IMR-90 (cell line): Measurements from ENCODE around the gene TTC27. TPM values are rescaled to one million over a fixed set of nuclear protein-coding genes. Genes with fewer than 3 reads are reported as not detected.

ENCODE experiments used
- ATAC-seq: fragments of 200-7000 bp; cut with Tn5 transposase; 2 replicates; pipeline ENCODE4 v1.9.1; 2020; ENCODE audit warnings: low read depth, mild to moderate bottlenecking, moderate library complexity
- BruUV-seq: library from RNA; stranded (reverse); fragments of 400-500 nt; replicated peaks from 2 replicates; lab custom pipeline; 2021; lab: Mats Ljungman, UMichigan
- CTCF ChIA-PET: fragments of 300-600 bp; formaldehyde crosslinking; extraction: SDS; loops from one replicate; lab custom pipeline; 2021; ENCODE audit warnings: antibody characterized with exemption; lab: Yijun Ruan, JAX
- POLR2A ChIA-PET: fragments of 300-600 bp; sonication (Branson Sonifier 250); formaldehyde crosslinking; loops from one replicate; lab custom pipeline; 2022; ENCODE audit warnings: antibody characterized with exemption; ENCODE audit not compliant: unreplicated experiment; lab: Charles Lee
- DNase-seq: peaks from one replicate; pipeline ENCODE4 v3.0.0; 2013
- H2AFZ ChIP-seq: replicated peaks from 2 replicates; pipeline ENCODE3; 2013; ENCODE audit warnings: low read length, mild to moderate bottlenecking; ENCODE audit not compliant: poor library complexity
- H2AK5ac ChIP-seq: 2 replicates; pipeline ENCODE4 v1.6.1; 2013; ENCODE audit warnings: low read depth, low read length, inconsistent platforms
- H2AK9ac ChIP-seq: replicated peaks from 2 replicates; pipeline ENCODE3; 2013; ENCODE audit warnings: mild to moderate bottlenecking, low read depth, low read length, moderate library complexity; ENCODE audit not compliant: poor library complexity
- H2BK120ac ChIP-seq: 2 replicates; pipeline ENCODE4 v1.6.1; 2013; ENCODE audit warnings: low read depth, low read length, inconsistent platforms
- H2BK15ac ChIP-seq: 3 replicates; pipeline ENCODE4 v1.6.1; 2013; ENCODE audit warnings: low read depth, low read length, inconsistent platforms
- H2BK20ac ChIP-seq: 2 replicates; pipeline ENCODE4 v1.6.1; 2013; ENCODE audit warnings: low read depth, mild to moderate bottlenecking, inconsistent platforms, low read length, moderate library complexity
- H2BK5ac ChIP-seq: 2 replicates; pipeline ENCODE4 v1.6.1; 2013; ENCODE audit warnings: mild to moderate bottlenecking, low read depth, low read length, inconsistent platforms; ENCODE audit not compliant: poor library complexity, severe bottlenecking
- H3K14ac ChIP-seq: replicated peaks from 2 replicates; pipeline ENCODE4 v1.6.1; 2013; ENCODE audit warnings: low read depth, low read length, inconsistent platforms
- H3K18ac ChIP-seq: 2 replicates; pipeline ENCODE4 v1.6.1; 2013; ENCODE audit warnings: low read depth, low read length, control low read depth
- H3K23ac ChIP-seq: 2 replicates; pipeline ENCODE4 v1.6.1; 2013; ENCODE audit warnings: low read depth, low read length, inconsistent platforms
- H3K27ac ChIP-seq: 2 replicates; pipeline ENCODE4 v1.5.1; 2013; ENCODE audit warnings: mild to moderate bottlenecking, control low read depth, low read length; ENCODE audit not compliant: insufficient read depth
- H3K27me3 ChIP-seq: 2 replicates; pipeline ENCODE4 v1.6.1; 2013; ENCODE audit warnings: low read length; ENCODE audit not compliant: control insufficient read depth, insufficient read depth
- H3K36me3 ChIP-seq: 2 replicates; pipeline ENCODE4 v1.6.1; 2013; ENCODE audit warnings: low read length, mixed read lengths; ENCODE audit not compliant: control insufficient read depth, insufficient read depth
- H3K4ac ChIP-seq: 2 replicates; pipeline ENCODE4 v1.6.1; 2013; ENCODE audit warnings: low read depth, low read length, inconsistent platforms
- H3K4me1 ChIP-seq: 2 replicates; pipeline ENCODE4 v1.6.1; 2013; ENCODE audit warnings: low read length, mixed read lengths; ENCODE audit not compliant: control insufficient read depth, insufficient read depth
- H3K4me2 ChIP-seq: 2 replicates; pipeline ENCODE4 v1.6.1; 2013; ENCODE audit warnings: low read depth, mild to moderate bottlenecking, control low read depth, low read length, moderate library complexity
- H3K4me3 ChIP-seq: 2 replicates; pipeline ENCODE4 v1.5.1; 2013; ENCODE audit warnings: low read depth, mild to moderate bottlenecking, control low read depth, low read length, moderate library complexity; ENCODE audit not compliant: insufficient read depth
- H3K56ac ChIP-seq: 2 replicates; pipeline ENCODE4 v1.6.1; 2013; ENCODE audit warnings: low read length, inconsistent platforms; ENCODE audit not compliant: insufficient read depth; ENCODE audit errors: extremely low read depth
- H3K79me1 ChIP-seq, 2 experiments: 2 replicates each; pipeline ENCODE4 v1.6.1; 2013; ENCODE audit warnings: low read length in 2 of 2, inconsistent platforms in 1 of 2, low read depth in 1 of 2
- H3K9ac ChIP-seq: 2 replicates; pipeline ENCODE4 v1.6.1; 2013; ENCODE audit warnings: low read depth, low read length, control low read depth
- H3K9me1 ChIP-seq: 2 replicates; pipeline ENCODE4 v1.6.1; 2013; ENCODE audit warnings: low read length, inconsistent platforms; ENCODE audit not compliant: insufficient read depth
- H3K9me3 ChIP-seq: 2 replicates; pipeline ENCODE4 v1.6.1; 2013; ENCODE audit warnings: low read length; ENCODE audit not compliant: control insufficient read depth, insufficient read depth
- H4K20me1 ChIP-seq: 2 replicates; pipeline ENCODE4 v1.6.1; 2013; ENCODE audit warnings: low read length, inconsistent platforms; ENCODE audit not compliant: insufficient read depth
- H4K5ac ChIP-seq: 2 replicates; pipeline ENCODE4 v1.6.1; 2013; ENCODE audit warnings: mild to moderate bottlenecking, low read depth, low read length, control low read depth
- H4K8ac ChIP-seq, 2 experiments: 2 replicates each; pipeline ENCODE4 v1.6.1; 2013; ENCODE audit warnings: low read depth in 2 of 2, low read length in 2 of 2, control low read depth in 1 of 2, inconsistent platforms in 1 of 2
- H4K91ac ChIP-seq: 2 replicates; pipeline ENCODE4 v1.6.1; 2013; ENCODE audit warnings: low read depth, low read length, inconsistent platforms; ENCODE audit not compliant: insufficient read depth
- BHLHE40 ChIP-seq: fragments of 150-350 bp; IDR thresholded peaks from 2 replicates; pipeline ENCODE4 v1.6.1; 2016; ENCODE audit warnings: mild to moderate bottlenecking, low read depth, low read length
- CEBPB ChIP-seq: IDR thresholded peaks from 2 replicates; pipeline ENCODE4 v1.6.1; 2012; ENCODE audit warnings: low read depth, low read length, improper control_type of control experiment
- CHD1 ChIP-seq: IDR thresholded peaks from 2 replicates; pipeline ENCODE4 v1.6.1; 2012; ENCODE audit warnings: low read depth, low read length, improper control_type of control experiment
- CTCF ChIP-seq: conservative IDR thresholded peaks from 2 replicates; pipeline ENCODE4 v1.5.1; 2012; ENCODE audit warnings: mild to moderate bottlenecking, low read depth, low read length, improper control_type of control experiment
- ELK1 ChIP-seq: fragments of 150-350 bp; IDR thresholded peaks from 2 replicates; pipeline ENCODE4 v1.6.1; 2016; ENCODE audit warnings: low read depth, mild to moderate bottlenecking, low read length, moderate library complexity, borderline replicate concordance
- FOS ChIP-seq: fragments of 150-350 bp; IDR thresholded peaks from 2 replicates; pipeline ENCODE4 v1.6.1; 2016; ENCODE audit warnings: low read depth, low read length
- MAFK ChIP-seq: IDR thresholded peaks from 2 replicates; pipeline ENCODE4 v1.6.1; 2012; ENCODE audit warnings: low read depth, low read length, improper control_type of control experiment
- MAZ ChIP-seq: IDR thresholded peaks from 2 replicates; pipeline ENCODE4 v1.6.1; 2012; ENCODE audit warnings: low read depth, mild to moderate bottlenecking, low read length, improper control_type of control experiment, moderate library complexity, borderline replicate concordance
- MXI1 ChIP-seq: IDR thresholded peaks from 2 replicates; pipeline ENCODE4 v1.6.1; 2012; ENCODE audit warnings: low read depth, mild to moderate bottlenecking, low read length, moderate library complexity, borderline replicate concordance
- NFE2L2 ChIP-seq: fragments of 150-350 bp; IDR thresholded peaks from 2 replicates; pipeline ENCODE4 v1.6.1; 2016; ENCODE audit warnings: low read depth, mild to moderate bottlenecking, low read length
- POLR2A ChIP-seq: IDR thresholded peaks from 2 replicates; pipeline ENCODE4 v1.6.1; 2012; ENCODE audit warnings: mild to moderate bottlenecking, low read depth, low read length
- RAD21 ChIP-seq: IDR thresholded peaks from 2 replicates; pipeline ENCODE4 v1.6.1; 2012; ENCODE audit warnings: low read length, improper control_type of control experiment
- RCOR1 ChIP-seq: IDR thresholded peaks from 2 replicates; pipeline ENCODE4 v1.6.1; 2012; ENCODE audit warnings: mild to moderate bottlenecking, low read length, improper control_type of control experiment; ENCODE audit not compliant: insufficient replicate concordance
- RFX5 ChIP-seq: IDR thresholded peaks from 2 replicates; pipeline ENCODE4 v1.8.0; 2012; ENCODE audit warnings: low read depth, mild to moderate bottlenecking, low read length, moderate library complexity
- SMC3 ChIP-seq: fragments of 150-350 bp; IDR thresholded peaks from 2 replicates; pipeline ENCODE4 v1.6.1; 2016; ENCODE audit warnings: low read depth, mild to moderate bottlenecking, antibody characterized with exemption, low read length, moderate library complexity
- USF2 ChIP-seq: fragments of 150-350 bp; IDR thresholded peaks from 2 replicates; pipeline ENCODE4 v1.6.1; 2017; ENCODE audit warnings: mild to moderate bottlenecking, antibody characterized with exemption, low read length, low read depth
- WGBS, 2 experiments: methylation state at CpG; one replicate each; pipeline versions ENCODE4 v1.1.5 to v1.1.7; 2013; ENCODE audit warnings: missing lambda C conversion rate in 2 of 2; ENCODE audit not compliant: insufficient read length in 1 of 2; ENCODE audit errors: extremely low coverage in 2 of 2; 5-methylcytosine and 5-hydroxymethylcytosine counted together
- dilution Hi-C: fragments of 300-500 bp; cut with HindIII; formaldehyde crosslinking; loops from one replicate; pipeline ENCODE4 v1.14.3; 2018; ENCODE audit warnings: low sequenced_read_pairs; ENCODE audit not compliant: unreplicated experiment
- in situ Hi-C: fragments of 300-500 bp; cut with MboI; formaldehyde crosslinking; loops from 3 replicates; pipeline ENCODE4 v1.14.3; 2019; ENCODE audit warnings: low sequenced_read_pairs, inconsistent platforms, mixed read lengths
- intact Hi-C: fragments of 100-400 bp; cut with micrococcal nuclease; formaldehyde crosslinking; loops from 2 replicates; pipeline ENCODE4 v1.10.0; 2022
- polyA plus RNA-seq, 3 experiments: library from polyadenylated mRNA; depleted of rRNA; stranded (reverse); fragments of >200 nt; gene quantifications; 2 replicates each; pipeline ENCODE4 v1.2.3, GENCODE V29; 2012; ENCODE audit warnings: low replicate concordance in 1 of 3
- total RNA-seq: library from RNA; depleted of rRNA; stranded (reverse); fragments of >200 nt; gene quantifications from 2 replicates; pipeline ENCODE4 v1.2.3, GENCODE V29; 2012

The TTC27 gene
- total and polyA plus RNA-seq, 2 of the 4 experiments (the other 2 are of a cell fraction), result 12.7 to 30.5 TPM

DNA sequence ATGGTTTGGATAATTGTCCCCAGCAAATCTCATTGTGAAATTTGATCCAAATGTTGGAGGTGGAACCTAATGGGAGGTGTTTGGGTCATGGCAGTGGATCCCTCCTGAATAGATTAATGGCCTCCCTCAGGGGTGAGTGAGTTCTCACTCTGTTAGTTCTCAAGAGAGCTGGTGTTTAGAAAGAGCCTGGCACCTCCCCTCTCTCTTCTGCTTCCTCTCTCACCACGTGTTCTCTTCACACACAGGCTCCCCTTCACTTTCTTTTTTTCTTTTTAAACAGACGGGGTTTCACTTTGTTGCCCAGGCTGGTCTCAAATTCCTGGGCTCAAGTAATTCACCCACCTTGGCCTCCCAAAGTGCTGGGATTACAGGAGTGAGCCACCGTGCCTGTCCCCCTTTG lies 207.3 kb downstream of the TTC27 start:
- Histone ChIP-seq H3K4me3 (no peak overlapping the region), H3K9ac (no peak overlapping the region), H2AFZ (no peak overlapping the region), H3K36me3 (no peaks in the 10 kb centered on the region), H3K56ac (no peak overlapping the region), H4K20me1 (no peaks in the 10 kb centered on the region), H2AK9ac (no peak overlapping the region), H4K5ac (no peak overlapping the region), H3K23ac (no peak overlapping the region), H3K4ac (no peak overlapping the region), H3K27me3 (no peaks in the 10 kb centered on the region), H4K8ac (no peak overlapping the region), H2BK15ac (no peak overlapping the region), H3K9me3 (no peaks in the 10 kb centered on the region), H3K4me1 (peaks cover 6% of the 10 kb centered on the region), H2BK20ac (no peak overlapping the region), H2BK120ac (no peak overlapping the region), H3K27ac (no peak overlapping the region), H2AK5ac (no peak overlapping the region), H3K4me2 (no peak overlapping the region), H3K14ac (0 out of 2 replicates have a peak overlapping the region, but pooled peaks have one; percentile 24), H4K91ac (no peak overlapping the region), H3K18ac (no peak overlapping the region), H2BK5ac (no peak overlapping the region), H3K9me1 (no peaks in the 10 kb centered on the region), H3K79me1 (no peaks in the 10 kb centered on the region)
- ChIA-PET POLR2A (no interaction called here), CTCF (no interaction called here)
- DNase-seq (no peak), ATAC-seq (no peak)
- in situ Hi-C loops, result no loop called here
- 65% methylated on average over 3 of the region's 3 CpGs; no CpG with 5 or more reads in 1 of the 2 experiments for WGBS, 2 experiments
- no TSS peak for BruUV-seq
- no peak for TF ChIP-seq BHLHE40
- no peak for TF ChIP-seq MXI1
- no peak for TF ChIP-seq CHD1
- no peak for TF ChIP-seq NFE2L2
- no peak for TF ChIP-seq USF2
- no peak for TF ChIP-seq MAZ
- TF ChIP-seq MAFK, result no peak
- no peak for TF ChIP-seq SMC3
- no peak for TF ChIP-seq CEBPB
- no peak for TF ChIP-seq RCOR1
- no peak for TF ChIP-seq RAD21
- TF ChIP-seq POLR2A, result no peak
- TF ChIP-seq CTCF, result no peak
- no peak for TF ChIP-seq FOS
- TF ChIP-seq ELK1, result no peak
- no peak for TF ChIP-seq RFX5
- intact Hi-C loops, result no loop called here
- dilution Hi-C loops, result no loop called here
